ENCODE data around the gene PRKCQ. TPM values are rescaled to one million over a fixed set of nuclear protein-coding genes. Genes with fewer than 3 reads are reported as not detected.

PRKCQ gene
- total RNA-seq, 1 experiment from 2014 or later, result 12.1 TPM

DNA sequence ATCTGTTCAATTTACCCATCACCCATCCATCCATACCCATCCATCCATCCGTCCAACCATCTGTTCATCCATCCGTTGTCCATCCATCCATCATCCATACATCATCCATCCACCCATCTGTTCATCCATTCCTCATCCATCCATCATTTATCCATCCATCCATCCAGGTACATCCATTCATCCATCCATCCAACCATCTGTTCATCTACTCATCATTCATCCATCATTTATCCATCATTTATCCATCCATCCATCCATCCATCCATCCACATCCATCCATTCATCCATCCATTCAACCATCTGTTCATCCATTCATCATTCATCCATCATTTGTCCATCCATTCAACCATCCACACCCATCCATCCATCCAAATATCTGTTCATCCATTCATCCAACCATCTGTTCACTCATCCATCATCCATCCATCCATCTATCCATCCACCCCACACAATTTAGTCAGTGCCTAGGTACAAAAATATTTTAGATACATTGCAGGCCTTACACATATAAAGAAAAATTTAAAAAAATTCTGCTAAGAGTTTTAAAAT, 119.1 kb downstream of the PRKCQ start:
- H3K79me2 ChIP-seq (ENCODE audit: insufficient read depth, low read length), result no peaks in the 10 kb centered on the region
- H4K91ac ChIP-seq (ENCODE audit: insufficient read length, low read depth, low read length), result no peak overlapping the region
- no peaks in the 10 kb centered on the region for H3K79me1 ChIP-seq (ENCODE audit: insufficient read depth, low read depth, low read length, poor library complexity, severe bottlenecking)
- TF ChIP-seq, protein P1, sequence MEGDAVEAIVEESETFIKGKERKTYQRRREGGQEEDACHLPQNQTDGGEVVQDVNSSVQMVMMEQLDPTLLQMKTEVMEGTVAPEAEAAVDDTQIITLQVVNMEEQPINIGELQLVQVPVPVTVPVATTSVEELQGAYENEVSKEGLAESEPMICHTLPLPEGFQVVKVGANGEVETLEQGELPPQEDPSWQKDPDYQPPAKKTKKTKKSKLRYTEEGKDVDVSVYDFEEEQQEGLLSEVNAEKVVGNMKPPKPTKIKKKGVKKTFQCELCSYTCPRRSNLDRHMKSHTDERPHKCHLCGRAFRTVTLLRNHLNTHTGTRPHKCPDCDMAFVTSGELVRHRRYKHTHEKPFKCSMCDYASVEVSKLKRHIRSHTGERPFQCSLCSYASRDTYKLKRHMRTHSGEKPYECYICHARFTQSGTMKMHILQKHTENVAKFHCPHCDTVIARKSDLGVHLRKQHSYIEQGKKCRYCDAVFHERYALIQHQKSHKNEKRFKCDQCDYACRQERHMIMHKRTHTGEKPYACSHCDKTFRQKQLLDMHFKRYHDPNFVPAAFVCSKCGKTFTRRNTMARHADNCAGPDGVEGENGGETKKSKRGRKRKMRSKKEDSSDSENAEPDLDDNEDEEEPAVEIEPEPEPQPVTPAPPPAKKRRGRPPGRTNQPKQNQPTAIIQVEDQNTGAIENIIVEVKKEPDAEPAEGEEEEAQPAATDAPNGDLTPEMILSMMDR (conservative IDR thresholded peaks at IDR 0.05), result no peak
- H3K36me3 Mint-ChIP-seq (ENCODE audit: insufficient read depth in 1 of 3, low read depth in 3 of 3), result peaks cover 42 to 63% (median 51%) of the 10 kb centered on the region in 3 experiments
- no peak overlapping the region for H4K5ac ChIP-seq (ENCODE audit: insufficient read length, low read depth, low read length)
- H3K27me3 Mint-ChIP-seq (ENCODE audit: low read depth), result no peaks in the 10 kb centered on the region
- WGBS (ENCODE audit: extremely low coverage, insufficient read length, low lambda C conversion rate), result no CpG with 5 or more reads among the region's 2 CpGs
- H2AK5ac ChIP-seq (ENCODE audit: insufficient read length, low read length), result no peak overlapping the region
- H2AFZ ChIP-seq (ENCODE audit: low read length), result no peak overlapping the region
- peaks cover 4 to 5% of the 10 kb centered on the region in 2 experiments; a peak in 4 of 5 replicates for H3K9me3 Mint-ChIP-seq
- no peak overlapping the region for H2BK20ac ChIP-seq (ENCODE audit: low read depth, low read length, poor library complexity, severe bottlenecking)
- H3K4me1 Mint-ChIP-seq, result peaks cover 3 to 4% of the 10 kb centered on the region in 2 experiments; a peak in 3 of 4 replicates
- no peaks in the 10 kb centered on the region for H4K20me1 ChIP-seq (ENCODE audit: control insufficient read depth, insufficient read depth, insufficient read length)
- H3T11ph ChIP-seq (ENCODE audit: low read length), result no peak overlapping the region
- H3K9ac ChIP-seq (ENCODE audit: extremely low read depth, insufficient read length, low read length), result no peak overlapping the region
- H3K4me3 Mint-ChIP-seq, result no peak overlapping the region
- no peaks in the 10 kb centered on the region; the same call in 1 of the 2 replicates for H3K4me1 ChIP-seq (ENCODE audit: insufficient read depth, low read length)
- no peak overlapping the region for H3K27ac Mint-ChIP-seq
- no peaks in the 10 kb centered on the region for H3K9me3 ChIP-seq (ENCODE audit: control insufficient read depth, low read depth, low read length)
- H3K14ac ChIP-seq (ENCODE audit: insufficient read depth, low read length), result no peak overlapping the region
- no peak overlapping the region for H3K27ac ChIP-seq (ENCODE audit: insufficient read length, low read depth, low read length)
- DNase-seq, result no peak
- no peak overlapping the region for H2BK12ac ChIP-seq (ENCODE audit: insufficient read length, low read depth, low read length)
- H4K8ac ChIP-seq (replicated peaks; ENCODE audit: insufficient read length, low read depth, low read length), result no peak overlapping the region
- no peak overlapping the region for H3K56ac ChIP-seq (ENCODE audit: insufficient read length, low read depth, low read length)
- H3K18ac ChIP-seq (ENCODE audit: insufficient read length, low read depth, low read length), result no peak overlapping the region
- no peak overlapping the region for H3K4me2 ChIP-seq (ENCODE audit: insufficient read depth, insufficient read length, low read length)
- no peaks in the 10 kb centered on the region for H3K23me2 ChIP-seq (ENCODE audit: insufficient read length, low read depth, low read length, poor library complexity, severe bottlenecking)
- H3K23ac ChIP-seq (ENCODE audit: insufficient read length, low read depth, low read length), result no peak overlapping the region
- H3K4ac ChIP-seq (ENCODE audit: low read depth, low read length), result no peak overlapping the region
- H2BK15ac ChIP-seq (ENCODE audit: low read depth, low read length), result no peak overlapping the region
- no peak overlapping the region for H2BK120ac ChIP-seq (ENCODE audit: low read depth, low read length, poor library complexity, severe bottlenecking)
- no peaks in the 10 kb centered on the region for H3K27me3 ChIP-seq (ENCODE audit: insufficient read depth, low read length)
- H2BK5ac ChIP-seq (ENCODE audit: insufficient read length, low read length), result no peak overlapping the region
